MM.1S (cell line): ENCODE data around the gene RPL29.

Source experiments
- CTCF ChIP-seq: fragments of 300-600 bp; sonication (generic); IDR thresholded peaks from 2 replicates; pipeline ENCODE4 v1.5.1; 2016; ENCODE audit warnings: antibody characterized with exemption, low read length, mixed read lengths
- EZH2 ChIP-seq: fragments of 300-600 bp; sonication (generic); optimal IDR thresholded peaks from 2 replicates; pipeline ENCODE3; 2017; ENCODE audit warnings: low read depth, mild to moderate bottlenecking, antibody characterized with exemption, low read length, mixed read lengths
- EZH2phosphoT487 ChIP-seq: fragments of 300-600 bp; sonication (generic); IDR thresholded peaks from 2 replicates; pipeline ENCODE4 v1.6.1; 2018; ENCODE audit warnings: antibody characterized with exemption, low read length

GRCh38 chr3:52034212-52034611 lies 38.5 kb upstream of the RPL29 start:
- TF ChIP-seq CTCF (no peak), EZH2 (no peak), EZH2phosphoT487 (no peak)
